ENCODE measurements around the gene NIN. TPM values are rescaled to one million over a fixed set of nuclear protein-coding genes. Genes with fewer than 3 reads are reported as not detected.

Gene NIN
- total RNA-seq, 4 donors from 2014 or later: 22.7 to 48.2 (median 36.8) TPM

GRCh38 chr14:50814161-50814560 is 16.8 kb downstream of the NIN start:
- Histone ChIP-seq H3K9me3 (no peaks in the 10 kb centered on the region), H3K4me1 (peaks cover 6% of the 10 kb centered on the region), H3K4me3 (no peak overlapping the region), H3K27ac (no peak overlapping the region), H3K27me3 (no peaks in the 10 kb centered on the region), H3K36me3 (no peaks in the 10 kb centered on the region)
- TF ChIP-seq POLR2A (IDR thresholded peaks at IDR 0.05): no peak
- no peak for TF ChIP-seq EP300 (IDR thresholded peaks at IDR 0.05)
- TF ChIP-seq CTCF (IDR thresholded peaks at IDR 0.05): no peak
- TF ChIP-seq POLR2AphosphoS5 (IDR thresholded peaks at IDR 0.05): no peak
- no peak for DNase-seq (ENCODE audit: low spot score in 2 of 2)
- over 99% methylated on average over 3 of the region's 3 CpGs for WGBS

GRCh38 chr14:50813544-50813863 is 17.5 kb downstream of the NIN start:
- 45% methylated on average over 2 of the region's 2 CpGs for WGBS
- H3K27me3 ChIP-seq: no peaks in the 10 kb centered on the region
- H3K27ac ChIP-seq: no peak overlapping the region
- H3K9me3 ChIP-seq: no peaks in the 10 kb centered on the region
- H3K36me3 ChIP-seq: peaks cover under 1% of the 10 kb centered on the region
- TF ChIP-seq CTCF (IDR thresholded peaks at IDR 0.05): no peak
- no peak for TF ChIP-seq POLR2A (IDR thresholded peaks at IDR 0.05)
- TF ChIP-seq POLR2AphosphoS5 (IDR thresholded peaks at IDR 0.05): no peak
- no peak for DNase-seq (ENCODE audit: low spot score in 2 of 2)
- peaks cover 6% of the 10 kb centered on the region for H3K4me1 ChIP-seq
- no peak overlapping the region for H3K4me3 ChIP-seq

GRCh38 chr14:50812856-50813543 is 18.0 kb downstream of the NIN start:
- Histone ChIP-seq H3K4me1 (peaks cover 6% of the 10 kb centered on the region), H3K4me3 (no peak overlapping the region), H3K27ac (no peak overlapping the region), H3K27me3 (no peaks in the 10 kb centered on the region), H3K36me3 (peaks cover 6% of the 10 kb centered on the region), H3K9me3 (no peaks in the 10 kb centered on the region)
- 84% methylated on average over 8 of the region's 8 CpGs for WGBS
- TF ChIP-seq POLR2AphosphoS5 (IDR thresholded peaks at IDR 0.05) (no peak), CTCF (IDR thresholded peaks at IDR 0.05) (no peak), POLR2A (IDR thresholded peaks at IDR 0.05) (no peak), EP300 (IDR thresholded peaks at IDR 0.05) (no peak)
- DNase-seq (ENCODE audit: low spot score in 2 of 2): no peak

GRCh38 chr14:50812180-50812579 is 18.8 kb downstream of the NIN start:
- H3K36me3 ChIP-seq: peaks cover 8% of the 10 kb centered on the region
- peaks cover 6% of the 10 kb centered on the region for H3K4me1 ChIP-seq
- TF ChIP-seq POLR2A (IDR thresholded peaks at IDR 0.05): no peak
- TF ChIP-seq EP300 (IDR thresholded peaks at IDR 0.05): no peak
- no peak for TF ChIP-seq CTCF (IDR thresholded peaks at IDR 0.05)
- no peak for TF ChIP-seq POLR2AphosphoS5 (IDR thresholded peaks at IDR 0.05)
- WGBS: 82% methylated on average over 2 of the region's 2 CpGs
- no peaks in the 10 kb centered on the region for H3K27me3 ChIP-seq
- H3K27ac ChIP-seq: no peak overlapping the region
- H3K4me3 ChIP-seq: no peak overlapping the region
- no peak for DNase-seq (ENCODE audit: low spot score in 2 of 2)
- H3K9me3 ChIP-seq: no peaks in the 10 kb centered on the region

- no peaks in the 10 kb centered on the region for H3K9me3 ChIP-seq
- H3K36me3 ChIP-seq: peaks cover 14% of the 10 kb centered on the region
- H3K27me3 ChIP-seq: no peaks in the 10 kb centered on the region
- H3K4me1 ChIP-seq: no peaks in the 10 kb centered on the region
- H3K4me3 ChIP-seq: no peak overlapping the region
- no peak overlapping the region for H3K27ac ChIP-seq
- WGBS: 80% methylated on average over 5 of the region's 5 CpGs
- no peak for DNase-seq (ENCODE audit: low spot score in 2 of 2)
- no peak for TF ChIP-seq CTCF (IDR thresholded peaks at IDR 0.05)
- TF ChIP-seq POLR2A (IDR thresholded peaks at IDR 0.05): no peak
- no peak for TF ChIP-seq EP300 (IDR thresholded peaks at IDR 0.05)
- TF ChIP-seq POLR2AphosphoS5 (IDR thresholded peaks at IDR 0.05): no peak
Observed at GRCh38 chr14:50808053-50808452, 22.9 kb downstream of the NIN start.
